Measurements from ENCODE around the gene SCIN.
"Not testable (repeated sequence)": the region's sequence is repeated elsewhere in the genome, so short reads cannot be mapped to it uniquely, and the experiment has no call there.

SCIN gene

DNA sequence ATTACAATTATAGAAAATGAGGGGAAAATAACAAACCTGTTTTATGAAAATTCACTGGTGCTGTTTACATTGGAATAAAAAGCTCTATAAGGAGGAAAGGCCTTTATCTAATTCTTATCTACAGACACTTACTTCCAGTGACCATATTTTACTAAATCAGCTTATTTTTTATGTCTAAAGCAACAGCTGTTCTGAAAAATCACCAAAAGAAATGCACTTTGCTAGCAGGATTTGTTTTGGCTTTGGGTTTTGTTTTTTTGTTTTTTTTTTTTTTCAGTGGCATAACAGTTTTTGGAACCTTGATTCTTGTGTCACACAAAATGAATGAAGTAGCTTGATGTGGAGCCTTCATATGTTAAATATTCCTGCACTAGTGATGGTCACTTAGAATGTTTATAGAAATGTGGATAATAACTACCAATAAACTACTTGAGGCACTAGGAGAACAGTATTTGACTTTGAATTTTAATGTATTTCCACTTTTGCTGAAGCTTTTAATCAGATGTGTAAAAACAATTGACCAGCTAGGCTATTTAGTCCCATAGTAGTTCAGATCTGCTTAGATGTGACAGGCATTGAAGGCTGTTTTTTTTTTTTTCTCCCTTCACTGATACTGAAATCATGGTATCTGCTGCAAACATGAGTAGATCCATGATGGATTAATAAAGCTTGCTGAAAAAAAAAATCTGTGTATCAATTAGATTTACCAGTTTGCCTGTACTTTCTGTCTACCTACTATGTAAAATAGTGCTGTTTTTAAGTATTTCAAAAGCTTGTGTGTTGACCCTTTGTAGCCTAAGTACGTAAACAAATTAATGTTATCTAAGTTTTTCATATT lies 119.7 kb downstream of the SCIN start:
- no peak for DNase-seq

DNA sequence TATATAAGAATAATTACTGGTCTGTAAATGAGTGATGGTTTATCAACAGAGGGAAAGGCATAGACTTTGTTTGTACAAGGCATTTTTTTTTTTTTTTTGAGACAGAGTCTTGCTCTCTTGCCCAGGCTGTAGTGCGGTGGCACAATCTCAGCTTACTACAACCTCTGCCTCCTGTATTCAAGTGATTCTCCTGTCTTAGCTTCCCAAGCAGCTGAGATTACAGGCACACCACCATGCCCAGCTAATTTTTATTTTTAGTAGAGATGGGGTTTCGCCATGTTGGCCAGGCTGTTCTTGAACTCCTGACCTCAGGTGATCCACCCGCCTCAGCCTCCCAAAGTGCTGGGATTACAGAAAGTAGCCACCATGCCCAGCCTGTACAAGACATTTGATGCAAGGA lies 120.9 kb downstream of the SCIN start:
- DNase-seq: not testable (repeated sequence)

DNA sequence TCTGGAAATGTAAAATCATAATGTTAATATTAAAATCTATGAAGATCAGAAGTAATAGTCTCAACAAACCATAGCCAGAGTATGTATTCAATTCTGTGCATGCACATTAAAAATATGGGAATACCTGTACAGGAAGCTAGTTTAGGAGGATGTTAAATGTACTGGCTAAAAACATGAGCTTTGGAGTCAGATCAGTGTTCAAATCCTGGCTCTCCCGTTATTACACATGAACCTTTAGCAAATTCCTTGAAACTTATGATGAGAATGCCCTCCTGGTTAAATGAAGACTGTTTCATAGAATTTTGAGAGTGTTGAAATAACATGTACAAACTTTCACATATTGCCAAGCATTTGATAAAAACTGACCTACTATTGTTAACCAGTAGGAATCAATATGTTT lies 121.5 kb downstream of the SCIN start:
- DNase-seq: no peak

DNA sequence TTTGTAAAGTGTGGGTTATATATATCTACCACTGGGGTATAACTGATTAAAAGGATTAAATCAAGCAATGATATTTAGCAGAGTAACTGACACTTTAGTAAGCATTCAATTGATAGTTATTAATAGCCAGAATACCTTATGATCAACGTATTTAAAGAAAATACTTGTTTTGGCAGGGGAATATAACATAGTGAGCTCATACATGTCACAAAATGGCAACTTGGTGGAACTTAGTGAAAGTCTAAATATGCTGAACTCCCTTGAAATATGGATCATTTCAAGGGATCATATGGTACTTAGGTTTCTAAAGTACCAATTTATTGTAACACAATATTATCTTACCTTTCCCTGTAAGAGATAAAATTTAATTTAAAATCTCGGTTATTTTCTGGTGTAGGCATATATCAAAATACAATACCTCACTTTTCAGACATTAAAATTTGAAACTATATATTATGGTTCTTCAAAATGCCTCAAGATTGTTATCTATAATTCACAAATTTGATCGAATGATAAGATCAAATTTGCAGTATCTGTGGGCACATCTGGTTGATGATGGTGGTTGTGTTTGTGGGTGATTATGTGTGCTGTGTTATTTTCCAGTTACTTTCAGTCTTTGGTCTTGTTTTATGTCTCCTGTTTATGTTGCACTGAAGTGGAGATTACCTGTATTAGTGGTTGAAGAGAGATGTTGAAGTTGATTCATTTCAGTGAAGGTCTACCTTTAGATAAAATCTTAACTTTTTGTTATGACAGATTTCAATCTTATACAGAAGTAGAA lies 122.1 kb downstream of the SCIN start:
- DNase-seq: no peak

DNA sequence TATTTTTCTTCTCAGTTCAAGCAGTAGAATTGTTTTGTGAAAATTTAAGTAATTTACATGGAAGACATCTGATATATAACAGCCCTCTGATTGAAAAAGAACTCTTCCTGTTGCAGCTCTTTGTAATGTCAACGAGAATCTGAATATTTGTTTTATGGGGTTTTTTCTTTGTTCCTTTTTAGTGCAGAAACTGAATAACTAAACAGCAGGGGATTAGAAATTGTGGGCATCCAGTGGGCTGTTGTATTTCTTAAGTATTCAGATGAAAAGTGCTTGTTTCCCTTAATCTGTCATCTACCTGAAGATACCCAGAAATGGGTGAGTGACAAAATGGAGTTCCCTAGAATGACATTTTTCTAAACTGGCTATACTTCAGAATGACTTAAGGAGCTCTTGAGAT lies 124.3 kb downstream of the SCIN start:
- DNase-seq: no peak

DNA sequence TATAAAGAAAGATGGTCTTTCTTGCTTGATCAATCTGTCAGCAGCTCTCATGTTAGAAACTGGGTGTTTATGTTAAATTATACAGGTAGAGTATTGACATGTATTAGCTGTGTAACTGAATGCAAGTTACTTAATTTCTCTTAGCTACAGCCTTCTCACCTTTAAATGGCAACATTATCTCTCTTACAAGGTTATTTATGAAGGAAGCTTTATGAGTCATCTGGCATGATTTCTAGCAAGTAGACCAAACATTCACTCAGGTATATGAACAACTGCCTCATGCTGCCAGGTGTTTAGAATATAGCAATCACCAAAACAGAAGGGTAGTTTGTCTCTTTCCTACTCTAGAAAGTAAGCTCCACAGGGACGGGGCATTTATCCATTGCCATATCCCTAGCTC lies 125.4 kb downstream of the SCIN start:
- no peak for DNase-seq

DNA sequence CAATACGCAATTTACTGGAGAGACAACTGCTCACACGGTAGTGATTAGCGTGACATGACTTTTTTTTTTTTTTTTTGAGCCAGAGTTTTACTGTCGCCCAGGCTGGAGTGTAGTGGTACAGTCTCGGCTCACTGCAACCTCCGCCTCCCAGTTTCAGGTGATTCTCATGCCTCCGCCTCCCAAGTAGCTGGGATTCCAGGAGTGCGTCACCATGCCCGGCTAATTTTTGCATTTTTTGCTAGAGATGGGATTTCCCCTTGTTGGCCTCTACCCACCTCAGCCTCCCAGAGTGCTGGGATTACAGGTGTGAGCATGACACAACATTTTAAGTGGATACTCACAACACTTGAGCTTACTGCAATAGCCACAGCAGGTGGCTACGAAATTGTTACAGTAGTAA lies 128.8 kb downstream of the SCIN start:
- no peak for DNase-seq

DNA sequence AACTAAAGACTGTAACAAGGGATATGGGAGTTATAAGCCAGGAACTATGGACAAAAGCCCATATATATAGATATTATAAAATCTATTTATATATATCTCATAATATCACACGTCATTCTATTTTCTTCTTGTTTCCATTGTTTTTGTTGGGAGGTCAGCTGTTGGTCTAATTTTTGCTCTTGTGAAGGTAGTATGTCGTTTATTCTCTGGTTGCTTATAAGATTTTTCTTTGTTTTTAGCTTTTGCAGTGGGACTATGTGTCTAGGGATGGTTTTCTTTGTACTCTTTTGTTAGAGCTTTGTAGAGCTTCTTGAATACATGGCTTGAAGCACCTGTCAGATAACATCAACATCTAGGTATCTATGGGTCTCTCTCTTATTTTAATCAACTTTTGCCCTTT lies 130.9 kb downstream of the SCIN start:
- DNase-seq: no peak

DNA sequence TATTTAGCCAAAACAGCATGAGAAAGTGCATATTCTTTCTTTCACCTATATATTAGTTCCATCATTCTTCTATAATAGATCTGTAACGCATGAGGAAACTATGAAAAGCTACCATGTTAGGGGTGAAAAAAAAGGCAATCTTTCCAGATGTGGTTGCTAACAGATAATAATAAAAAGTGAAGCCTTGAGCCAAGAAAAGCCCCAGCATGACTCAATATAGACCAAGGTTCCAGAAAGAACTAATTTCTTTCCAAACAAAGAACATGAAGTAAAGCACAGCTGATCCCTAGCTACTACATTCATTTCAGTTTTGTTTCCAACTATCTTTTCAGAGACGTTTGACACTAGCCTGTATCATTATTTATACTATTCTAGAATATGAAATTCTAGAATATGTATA lies 133.4 kb downstream of the SCIN start:
- no peak for DNase-seq

DNA sequence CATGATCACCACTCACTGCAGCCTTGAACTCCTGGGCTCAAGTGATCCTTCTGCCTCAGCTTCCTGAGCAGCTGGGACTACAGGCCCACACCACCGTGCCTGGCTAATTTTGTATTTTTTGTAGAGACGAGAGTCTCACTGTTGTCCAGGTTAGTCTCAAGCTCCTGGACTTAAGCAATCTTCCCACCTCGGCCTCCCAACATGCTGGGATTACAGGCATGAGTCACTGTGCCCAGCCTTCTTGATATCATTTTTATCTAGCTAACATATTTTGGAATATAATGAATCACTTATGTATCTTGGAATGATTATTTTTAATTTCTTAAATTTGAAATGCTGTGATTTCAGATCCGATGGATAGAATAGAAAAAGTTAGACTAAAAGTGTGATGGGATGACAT lies 135.4 kb downstream of the SCIN start:
- DNase-seq: no peak

DNA sequence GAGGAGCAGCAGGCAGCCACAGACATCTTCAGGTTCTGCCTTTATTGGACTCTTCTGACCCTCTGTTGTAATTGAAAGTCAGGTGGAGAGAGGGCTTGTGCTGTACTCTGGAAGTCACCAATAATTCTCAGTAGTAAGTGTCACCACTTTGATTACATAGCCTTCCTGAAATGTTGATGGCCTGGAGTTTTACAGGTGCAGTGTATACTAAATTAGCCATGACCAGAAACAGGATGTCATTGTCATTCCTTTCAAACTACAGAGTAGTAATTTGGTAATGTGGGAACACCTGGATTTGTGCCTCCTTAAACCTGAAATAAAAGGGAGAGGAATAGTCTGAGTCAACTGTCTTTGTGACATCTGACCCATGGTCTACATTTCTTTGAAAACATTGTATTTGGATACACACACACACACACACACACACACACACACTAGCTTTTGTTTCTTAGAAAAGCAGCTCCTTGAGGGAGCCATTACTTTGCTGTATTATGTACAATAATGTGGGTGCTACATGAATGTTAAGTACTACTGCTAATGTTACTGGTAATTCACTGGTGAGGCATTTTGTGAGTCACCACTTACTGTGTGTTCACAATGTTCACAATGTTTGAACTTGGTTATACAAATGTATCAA lies 136.5 kb downstream of the SCIN start:
- no peak for DNase-seq

DNA sequence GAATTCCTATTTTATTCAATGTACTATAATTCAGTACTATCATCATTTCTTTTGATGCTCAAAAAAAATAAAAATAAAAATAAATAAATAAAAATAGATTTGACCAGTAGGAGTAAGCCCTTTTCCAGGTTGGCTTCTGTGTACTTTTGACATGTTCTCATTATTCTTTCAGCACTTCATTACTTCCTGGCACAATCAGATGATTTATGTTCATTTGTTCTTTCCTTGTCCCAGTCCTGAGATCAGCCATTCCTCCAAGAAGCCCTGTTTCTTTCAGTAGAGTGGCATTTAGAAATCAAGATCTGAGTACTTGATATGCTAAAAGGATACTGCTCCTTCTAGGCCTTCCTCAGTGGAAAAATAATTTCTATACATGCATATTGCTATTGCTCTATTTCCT lies 137.8 kb downstream of the SCIN start:
- DNase-seq: no peak
